ENCODE measurements around the gene CIB1.

CIB1 gene

GRCh38 chr15:90184119-90184785, 49.5 kb downstream of the CIB1 start:
- H3K4me1 ChIP-seq (ENCODE audit: low read depth, poor library complexity, severe bottlenecking) = peaks cover 75% of the 10 kb centered on the region
- H3K4me2 ChIP-seq = peak overlapping the region; percentile 97

GRCh38 chr15:90181776-90182175, 52.0 kb downstream of the CIB1 start:
- H3K4me3 ChIP-seq (IDR thresholded peaks at IDR 0.05; ENCODE audit: insufficient read depth, low read depth, low read length) = no peak overlapping the region
- no peak overlapping the region for H3K27ac ChIP-seq

More at GRCh38 chr15:90184119-90184785, 49.5 kb downstream of the CIB1 start:
- H3K79me2 ChIP-seq (ENCODE audit: insufficient read depth, low read depth) = peaks cover 36% of the 10 kb centered on the region
- H4K20me1 ChIP-seq (ENCODE audit: insufficient read depth) = no peaks in the 10 kb centered on the region
- H3K27ac ChIP-seq = peak overlapping the region; percentile 87
- H3K36me3 ChIP-seq (ENCODE audit: insufficient read depth) = no peaks in the 10 kb centered on the region
- H2AFZ ChIP-seq (ENCODE audit: low read depth) = peak overlapping the region; percentile 77
- H3K4me3 ChIP-seq (IDR thresholded peaks at IDR 0.05; ENCODE audit: insufficient read depth, low read depth, low read length) = no peak overlapping the region
- no peak for TF ChIP-seq CTCF (conservative IDR thresholded peaks at IDR 0.05; ENCODE audit: low read depth, low read length)
- H3K9ac ChIP-seq = peak overlapping the region; percentile 59
- no peaks in the 10 kb centered on the region for H3K27me3 ChIP-seq (ENCODE audit: insufficient read depth, low read depth)

More at GRCh38 chr15:90181776-90182175, 52.0 kb downstream of the CIB1 start:
- H3K79me2 ChIP-seq (ENCODE audit: insufficient read depth, low read depth) = peaks cover 17% of the 10 kb centered on the region
- no peaks in the 10 kb centered on the region for H3K36me3 ChIP-seq (ENCODE audit: insufficient read depth)
- H3K4me1 ChIP-seq (ENCODE audit: low read depth, poor library complexity, severe bottlenecking) = peaks cover 70% of the 10 kb centered on the region
- H2AFZ ChIP-seq (ENCODE audit: low read depth) = no peak overlapping the region
- no peaks in the 10 kb centered on the region for H4K20me1 ChIP-seq (ENCODE audit: insufficient read depth)
- no peak overlapping the region for H3K4me2 ChIP-seq
- no peaks in the 10 kb centered on the region for H3K27me3 ChIP-seq (ENCODE audit: insufficient read depth, low read depth)
- TF ChIP-seq CTCF (conservative IDR thresholded peaks at IDR 0.05; ENCODE audit: low read depth, low read length) = no peak
- no peak overlapping the region for H3K9ac ChIP-seq
